Measurements from ENCODE around the gene PSMD13.

The PSMD13 gene

DNA sequence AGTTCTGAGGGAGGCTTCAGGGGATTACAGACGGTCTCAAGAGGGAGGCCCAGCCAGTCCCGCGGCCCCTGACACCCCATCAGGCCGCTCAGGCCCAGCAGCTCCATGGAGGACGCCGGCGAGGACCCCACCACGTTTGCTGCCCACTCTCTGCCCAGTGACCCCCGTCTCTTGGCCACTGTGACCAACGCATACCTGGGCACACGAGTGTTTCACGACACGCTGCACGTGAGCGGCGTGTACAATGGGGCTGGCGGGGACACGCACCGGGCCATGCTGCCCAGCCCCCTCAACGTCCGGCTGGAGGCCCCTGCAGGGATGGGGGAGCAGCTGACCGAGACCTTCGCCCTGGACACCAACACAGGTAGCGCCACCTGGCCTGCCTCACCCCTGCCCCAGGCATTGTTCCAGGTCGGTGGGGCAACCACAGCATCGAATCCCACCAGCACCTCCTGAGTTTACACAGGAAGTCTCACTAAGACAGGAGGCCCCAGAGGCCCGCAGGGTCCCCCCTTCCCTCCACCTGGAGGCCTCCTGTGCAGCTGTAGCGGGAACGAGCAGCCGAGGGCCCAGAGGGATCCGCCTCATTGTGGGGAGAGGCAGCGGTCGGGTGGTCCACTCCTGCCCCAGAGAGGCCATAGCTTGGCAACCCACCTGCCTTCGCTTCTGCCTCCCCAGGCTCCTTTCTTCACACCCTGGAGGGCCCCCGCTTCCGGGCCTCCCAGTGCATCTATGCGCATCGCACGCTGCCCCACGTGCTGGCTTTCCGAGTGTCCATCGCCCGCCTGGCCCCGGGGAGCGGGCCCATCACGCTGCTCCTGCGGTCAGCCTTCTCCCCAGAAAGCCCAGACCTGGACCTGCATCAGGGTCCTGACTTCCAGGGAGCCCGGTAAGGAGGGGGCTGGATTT is 53.2 kb downstream of the PSMD13 start:
- DNase-seq, result no peak

DNA sequence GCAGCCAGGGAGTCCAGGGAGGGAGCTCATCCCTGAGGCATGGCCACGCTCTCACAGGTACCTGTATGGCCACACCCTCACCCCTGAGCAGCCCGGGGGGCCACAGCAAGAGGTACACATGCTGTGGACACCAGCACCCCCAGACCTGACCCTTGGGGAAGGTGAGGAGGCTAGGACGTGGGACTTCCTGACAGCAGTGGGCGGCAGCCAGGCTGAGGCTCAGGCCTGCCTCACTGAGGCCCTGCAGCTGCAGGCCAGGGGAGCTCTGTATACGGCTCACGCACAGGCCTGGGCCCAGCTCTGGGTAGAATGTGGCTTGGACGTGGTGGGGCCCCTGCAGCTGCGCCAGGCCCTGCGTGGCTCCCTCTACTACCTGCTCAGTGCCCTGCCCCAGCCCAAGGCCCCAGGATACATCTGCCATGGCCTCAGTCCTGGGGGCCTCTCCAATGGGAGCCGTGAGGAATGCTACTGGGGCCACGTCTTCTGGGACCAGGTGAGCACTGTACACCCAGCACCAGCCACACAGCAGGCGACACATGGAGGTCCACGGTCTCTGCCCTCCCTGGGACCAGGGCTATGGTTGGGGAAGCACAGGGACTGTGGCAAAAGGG is 54.0 kb downstream of the PSMD13 start:
- DNase-seq, result no peak

DNA sequence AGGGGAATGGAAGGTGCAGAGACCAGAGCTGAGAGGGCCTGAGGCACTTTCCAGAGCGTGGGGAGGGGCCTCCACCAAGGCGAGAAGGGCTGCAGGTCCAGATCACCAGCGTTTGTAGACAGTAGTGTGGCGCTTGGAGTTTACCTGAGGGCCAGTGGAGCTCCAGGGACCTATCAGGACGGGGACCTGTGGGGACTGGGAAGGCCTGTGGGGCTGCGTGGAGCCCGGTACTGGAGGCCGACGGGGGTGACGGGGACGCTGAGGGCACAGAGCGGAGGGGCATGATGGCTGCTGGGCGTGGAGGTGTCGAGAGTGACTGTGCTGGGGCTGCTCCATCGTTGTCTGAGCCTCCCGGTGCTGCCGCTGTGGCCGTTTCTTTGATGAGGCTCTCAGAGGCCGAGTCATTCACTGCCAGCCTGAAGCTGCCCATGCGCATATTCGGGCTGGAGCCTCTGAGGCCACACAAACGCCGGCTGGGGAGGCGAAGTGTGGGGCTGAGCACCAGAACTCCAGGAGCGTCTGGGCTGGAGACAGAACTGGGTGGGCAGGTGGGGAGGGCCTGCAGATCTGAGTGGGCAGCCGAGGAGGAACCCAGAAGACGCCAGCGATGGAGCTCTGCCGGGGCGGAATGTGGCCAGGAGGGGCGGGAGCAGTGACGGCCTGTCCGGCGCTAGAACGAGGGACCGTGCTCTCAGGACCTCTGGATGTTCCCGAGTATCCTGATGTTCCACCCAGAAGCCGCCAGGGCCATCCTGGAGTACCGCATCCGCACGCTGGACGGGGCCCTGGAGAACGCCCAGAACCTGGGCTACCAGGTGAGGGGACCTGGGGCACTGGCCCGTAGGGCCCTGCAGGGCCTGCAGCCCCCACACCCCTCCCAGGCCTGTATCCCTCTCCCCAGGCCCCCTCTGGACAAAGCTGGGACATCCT is 54.8 kb downstream of the PSMD13 start:
- DNase-seq, result no peak

DNA sequence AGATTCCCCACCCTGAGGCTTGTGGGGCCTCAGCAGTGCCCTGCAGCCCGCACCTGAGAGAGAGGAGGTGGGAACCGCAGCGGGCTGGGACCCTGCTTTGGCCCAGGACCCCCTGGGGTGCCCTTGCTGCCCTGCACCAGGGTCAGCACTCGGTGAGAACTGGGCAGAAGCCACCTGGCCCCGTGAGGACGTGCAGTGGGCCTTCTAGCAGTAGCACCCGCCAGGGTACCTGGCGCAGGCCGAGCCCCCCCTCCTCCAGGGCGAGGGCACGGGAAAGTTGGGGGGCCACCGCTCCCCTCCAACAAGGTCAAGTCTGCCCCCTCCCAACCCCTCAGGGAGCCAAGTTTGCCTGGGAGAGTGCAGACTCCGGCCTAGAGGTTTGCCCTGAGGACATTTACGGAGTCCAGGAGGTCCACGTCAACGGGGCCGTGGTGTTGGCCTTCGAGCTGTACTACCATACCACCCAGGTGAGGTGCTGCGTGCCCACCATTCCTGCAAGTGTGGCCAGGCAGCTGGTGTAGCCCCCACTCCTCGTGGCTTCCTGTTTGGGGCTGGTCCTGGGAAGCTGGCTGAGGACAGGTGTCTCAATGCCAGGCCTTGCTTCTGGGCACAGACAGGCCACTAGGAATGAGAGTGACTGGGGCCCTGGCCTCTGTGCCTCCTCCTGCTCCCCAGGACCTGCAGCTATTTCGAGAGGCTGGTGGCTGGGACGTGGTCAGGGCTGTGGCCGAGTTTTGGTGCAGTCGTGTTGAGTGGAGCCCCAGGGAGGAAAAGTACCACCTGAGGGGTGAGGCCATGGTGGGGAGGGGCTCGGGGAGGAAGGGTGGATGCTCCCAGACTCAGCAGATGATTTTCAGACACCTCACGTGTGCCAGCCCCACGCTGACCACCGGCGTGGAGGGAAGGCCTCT is 55.7 kb downstream of the PSMD13 start:
- no peak for DNase-seq

DNA sequence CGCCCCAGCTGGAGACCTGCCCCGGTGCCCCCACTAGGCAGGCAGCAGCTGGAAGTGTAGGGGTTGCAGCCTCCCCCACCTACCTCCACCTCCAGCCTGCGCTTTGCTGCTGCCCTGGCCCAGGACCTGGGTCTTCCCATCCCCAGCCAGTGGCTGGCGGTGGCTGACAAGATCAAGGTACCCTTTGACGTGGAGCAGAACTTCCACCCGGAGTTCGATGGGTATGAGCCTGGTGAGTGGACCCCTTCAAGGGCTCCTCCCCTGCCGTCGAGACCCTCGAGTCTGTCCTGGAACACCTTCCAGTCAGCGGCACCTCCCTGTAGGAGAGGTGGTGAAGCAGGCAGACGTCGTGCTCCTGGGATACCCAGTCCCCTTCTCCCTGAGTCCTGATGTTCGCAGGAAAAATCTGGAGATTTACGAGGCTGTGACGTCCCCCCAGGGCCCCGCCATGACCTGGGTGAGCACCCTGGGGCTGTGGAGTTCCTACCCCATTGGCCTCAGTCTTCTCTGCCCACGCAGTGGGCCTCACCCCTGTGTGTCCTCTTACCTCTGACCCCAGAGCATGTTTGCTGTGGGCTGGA is 56.6 kb downstream of the PSMD13 start:
- DNase-seq, result no peak

DNA sequence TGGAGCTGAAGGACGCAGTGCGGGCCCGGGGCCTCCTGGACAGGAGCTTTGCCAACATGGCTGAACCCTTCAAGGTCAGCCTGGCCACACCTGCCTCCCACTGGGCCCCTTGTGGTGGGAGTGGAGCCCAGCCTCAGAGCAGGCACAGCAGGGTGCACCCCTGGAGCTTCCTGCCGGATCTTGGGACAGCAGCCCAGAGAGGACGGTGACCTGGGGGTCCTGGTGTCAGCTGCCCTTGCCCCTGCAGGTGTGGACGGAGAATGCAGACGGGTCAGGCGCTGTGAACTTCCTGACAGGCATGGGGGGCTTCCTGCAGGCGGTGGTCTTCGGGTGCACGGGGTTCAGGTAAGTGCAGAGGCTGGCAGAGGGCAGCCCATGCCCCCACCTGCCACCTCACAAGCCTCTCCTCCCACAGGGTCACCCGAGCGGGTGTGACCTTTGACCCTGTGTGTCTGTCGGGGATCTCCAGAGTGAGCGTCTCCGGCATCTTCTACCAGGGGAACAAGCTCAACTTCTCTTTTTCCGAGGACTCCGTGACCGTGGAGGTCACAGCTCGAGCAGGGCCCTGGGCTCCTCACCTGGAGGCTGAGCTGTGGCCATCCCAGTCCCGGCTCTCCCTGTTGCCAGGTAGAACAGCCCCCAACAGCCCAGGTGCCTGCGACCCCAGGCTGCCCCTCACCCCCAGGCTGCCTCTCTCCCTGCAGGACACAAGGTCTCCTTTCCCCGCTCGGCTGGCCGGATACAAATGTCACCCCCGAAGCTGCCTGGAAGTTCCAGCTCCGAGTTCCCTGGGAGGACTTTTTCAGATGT is 57.3 kb downstream of the PSMD13 start:
- no peak for DNase-seq

DNA sequence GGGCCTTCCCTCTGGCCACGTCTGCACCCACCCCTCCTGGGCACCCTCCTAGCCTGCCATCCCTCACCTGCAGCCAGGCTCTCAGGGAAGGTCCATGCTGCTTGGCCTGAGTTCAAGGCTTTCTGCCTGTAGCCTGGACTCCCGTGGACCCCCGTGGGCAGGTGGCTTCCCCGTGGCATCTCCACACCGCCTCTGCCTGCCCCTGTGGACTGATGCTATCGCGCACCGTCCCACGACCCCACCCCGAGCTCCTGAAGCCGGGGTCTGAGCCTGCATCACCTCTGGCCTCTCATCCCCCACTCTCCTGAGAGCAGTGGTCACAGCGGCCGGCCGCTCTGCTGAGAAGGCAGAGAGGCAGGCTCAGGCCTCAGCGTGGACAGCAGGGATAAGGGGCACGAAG is 58.0 kb downstream of the PSMD13 start:
- no peak for DNase-seq

DNA sequence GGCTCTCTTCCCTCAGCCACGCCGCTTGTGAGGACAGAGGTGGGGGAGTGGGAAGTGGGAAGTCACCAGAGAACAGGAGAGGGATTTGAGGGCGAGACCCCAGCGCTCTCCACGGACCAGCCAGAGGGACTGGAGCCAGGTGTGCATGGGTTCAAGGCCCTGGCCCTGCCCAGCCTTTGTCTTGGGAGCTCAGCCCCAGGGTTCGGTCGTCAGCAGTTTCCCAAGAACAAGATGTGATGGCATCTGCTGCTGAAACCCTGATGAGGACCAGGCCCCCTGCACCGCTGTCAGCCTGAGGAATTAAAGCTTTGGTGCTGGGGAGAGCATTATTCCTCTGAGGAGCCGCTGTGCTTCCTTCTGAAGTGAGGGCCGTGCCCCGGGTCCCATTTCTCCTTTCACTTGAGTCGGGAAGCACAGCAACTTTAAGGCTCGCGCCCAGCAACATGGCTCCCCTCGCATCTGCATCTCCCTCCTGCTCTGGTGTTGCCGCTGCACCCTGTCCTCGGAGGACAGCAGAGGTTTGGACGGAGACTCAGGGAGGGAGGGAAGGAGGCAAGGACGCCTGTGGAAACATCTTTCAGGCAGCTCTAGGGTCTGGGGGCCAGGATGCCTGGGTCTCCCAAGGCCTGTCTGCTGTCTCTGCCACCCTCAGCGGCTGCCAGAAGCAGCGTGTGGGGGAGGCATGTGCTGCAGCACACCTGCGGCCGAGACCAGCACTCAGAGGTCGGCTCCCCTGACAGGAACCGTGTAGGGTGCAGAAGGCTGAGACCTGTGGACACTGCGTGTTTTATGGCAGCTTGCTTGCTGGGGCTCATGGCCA is 58.8 kb downstream of the PSMD13 start:
- no peak for DNase-seq

DNA sequence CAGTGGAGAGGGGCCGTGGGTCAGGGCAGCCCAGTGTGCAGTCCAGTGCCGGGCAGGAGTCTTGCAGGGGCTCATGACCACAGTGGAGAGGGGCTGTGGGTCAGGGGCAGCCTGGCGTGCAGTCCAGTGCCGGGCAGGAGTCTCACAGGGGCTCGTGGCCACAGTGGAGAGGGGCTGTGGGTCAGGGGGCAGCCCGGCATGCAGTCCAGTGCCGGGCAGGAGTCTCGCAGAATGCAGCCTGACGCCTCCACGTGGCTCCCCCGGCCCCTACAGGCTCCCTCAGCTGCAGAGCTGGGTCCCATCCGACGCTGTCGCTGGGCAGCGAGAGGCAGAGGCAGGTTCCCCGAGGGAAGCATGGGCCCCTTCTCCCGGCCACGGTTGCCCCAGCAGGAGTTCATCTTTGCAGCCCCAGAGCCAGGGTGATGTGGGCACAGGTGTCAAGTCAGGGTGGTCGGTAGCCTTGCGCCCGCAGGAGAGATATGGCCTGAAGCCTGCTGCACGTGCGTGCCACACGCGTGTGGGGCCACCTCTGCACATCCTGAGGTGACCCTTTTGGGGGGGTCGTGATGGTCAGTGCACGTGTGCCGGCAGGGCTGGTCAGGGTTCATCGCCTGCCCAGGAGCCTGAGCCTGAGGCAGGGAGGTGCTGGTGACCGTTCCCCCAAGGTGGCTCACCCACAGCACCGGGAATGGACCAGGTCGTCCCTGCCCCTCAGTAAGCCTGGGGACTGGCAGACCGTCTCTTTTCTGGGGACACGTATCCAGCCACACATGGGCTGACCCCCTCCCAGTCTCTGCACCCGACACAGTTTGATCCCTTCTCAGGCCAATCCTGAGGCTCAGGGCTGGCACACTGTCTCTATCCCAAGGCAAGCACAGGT is 59.6 kb downstream of the PSMD13 start:
- DNase-seq, result no peak

DNA sequence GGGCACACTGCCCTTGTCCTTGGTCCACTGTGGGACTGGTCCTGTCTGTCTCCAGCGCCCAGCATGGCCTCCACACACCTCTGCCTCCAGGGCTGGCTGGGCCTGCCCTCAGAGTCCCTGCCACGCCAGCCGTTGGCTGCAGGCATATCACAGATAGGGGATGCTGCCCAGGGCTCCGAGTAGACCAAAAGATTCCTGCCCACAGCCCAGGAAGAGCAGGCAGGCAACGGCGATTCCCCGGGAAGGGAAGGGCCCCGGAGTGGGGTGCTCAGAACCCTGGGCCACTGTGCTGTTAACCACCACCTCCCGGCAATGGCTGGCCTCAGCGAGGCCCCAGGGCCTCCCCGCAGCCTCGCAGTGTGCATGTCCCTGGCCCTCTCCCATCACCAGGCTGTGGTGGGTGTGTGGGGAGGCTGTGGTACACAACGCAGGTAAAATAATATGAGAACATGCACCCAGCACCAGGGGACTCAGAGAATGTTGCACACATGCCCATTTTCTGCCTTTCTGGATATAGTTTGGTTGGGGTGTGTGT is 60.3 kb downstream of the PSMD13 start:
- DNase-seq, result no peak

DNA sequence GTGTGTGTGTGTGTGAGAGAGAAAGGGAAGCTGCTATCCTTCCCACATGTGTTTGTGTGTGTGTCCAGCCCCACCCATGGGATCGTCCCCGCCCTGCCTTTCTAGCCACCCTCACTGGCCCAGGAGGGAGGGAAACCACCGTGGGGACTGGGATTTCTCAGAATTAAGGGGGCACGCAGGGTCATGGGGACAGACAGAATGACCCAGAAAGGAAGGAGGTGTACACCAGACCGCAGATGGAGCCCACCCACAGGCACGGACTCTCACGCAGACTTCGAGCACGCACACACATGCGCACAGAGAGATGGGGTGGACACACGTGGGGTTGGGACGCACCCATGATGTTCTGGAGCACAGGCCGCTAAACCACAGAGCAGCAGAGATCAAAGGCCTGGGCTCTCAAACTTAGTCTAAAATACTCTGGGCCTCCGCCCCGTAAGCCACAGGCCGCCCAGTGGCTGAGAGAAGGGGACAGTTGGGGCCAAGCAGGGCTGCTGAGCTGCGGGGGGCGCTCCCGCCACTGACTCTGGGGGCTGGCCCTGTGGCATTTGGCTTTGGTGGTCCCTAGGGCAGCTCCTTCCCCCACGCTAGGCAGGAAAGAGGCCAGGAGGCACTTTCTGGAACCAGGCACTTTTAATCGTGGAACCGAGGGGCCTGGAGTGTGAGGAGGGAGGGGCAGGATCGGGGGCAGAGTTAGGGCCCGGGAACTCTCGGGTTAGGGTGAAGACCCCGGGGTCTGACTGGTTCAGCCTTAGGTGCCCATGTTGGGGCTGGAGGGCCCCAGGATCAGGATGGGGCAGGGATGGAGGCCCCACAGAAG is 61.0 kb downstream of the PSMD13 start:
- DNase-seq, result peak; percentile 31

DNA sequence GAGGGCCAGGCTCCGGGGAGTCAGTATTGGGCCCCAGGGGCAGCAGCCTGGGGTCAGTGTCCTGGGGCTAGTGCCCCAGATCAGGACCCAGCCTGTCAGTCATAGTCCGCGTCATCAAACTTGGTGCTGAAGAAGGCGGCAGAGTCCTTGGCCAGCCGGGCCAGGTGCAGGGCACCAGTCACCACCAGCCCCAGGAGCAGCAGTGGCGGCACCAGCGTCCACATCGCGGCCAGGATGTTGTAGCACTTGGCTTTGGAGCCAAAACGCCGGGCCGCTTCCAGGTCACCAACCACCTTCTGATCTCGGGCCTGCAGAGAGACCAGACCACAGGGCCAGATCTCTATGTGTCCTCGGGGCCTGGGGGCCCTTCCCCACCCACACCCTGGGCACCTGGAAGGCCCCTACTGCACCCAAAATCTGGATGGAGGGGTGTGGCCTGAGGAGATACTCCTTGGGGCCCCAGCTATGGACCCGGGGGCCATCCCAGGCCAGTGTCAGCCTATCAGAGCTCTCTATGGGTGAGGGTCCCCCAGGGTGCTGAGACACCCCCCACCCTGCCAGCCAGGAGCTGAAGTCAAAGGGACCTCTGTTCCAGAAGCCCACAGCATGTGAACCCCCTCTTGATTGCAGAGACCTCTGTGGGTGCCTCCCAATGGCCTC is 61.8 kb downstream of the PSMD13 start:
- no peak for DNase-seq

DNA sequence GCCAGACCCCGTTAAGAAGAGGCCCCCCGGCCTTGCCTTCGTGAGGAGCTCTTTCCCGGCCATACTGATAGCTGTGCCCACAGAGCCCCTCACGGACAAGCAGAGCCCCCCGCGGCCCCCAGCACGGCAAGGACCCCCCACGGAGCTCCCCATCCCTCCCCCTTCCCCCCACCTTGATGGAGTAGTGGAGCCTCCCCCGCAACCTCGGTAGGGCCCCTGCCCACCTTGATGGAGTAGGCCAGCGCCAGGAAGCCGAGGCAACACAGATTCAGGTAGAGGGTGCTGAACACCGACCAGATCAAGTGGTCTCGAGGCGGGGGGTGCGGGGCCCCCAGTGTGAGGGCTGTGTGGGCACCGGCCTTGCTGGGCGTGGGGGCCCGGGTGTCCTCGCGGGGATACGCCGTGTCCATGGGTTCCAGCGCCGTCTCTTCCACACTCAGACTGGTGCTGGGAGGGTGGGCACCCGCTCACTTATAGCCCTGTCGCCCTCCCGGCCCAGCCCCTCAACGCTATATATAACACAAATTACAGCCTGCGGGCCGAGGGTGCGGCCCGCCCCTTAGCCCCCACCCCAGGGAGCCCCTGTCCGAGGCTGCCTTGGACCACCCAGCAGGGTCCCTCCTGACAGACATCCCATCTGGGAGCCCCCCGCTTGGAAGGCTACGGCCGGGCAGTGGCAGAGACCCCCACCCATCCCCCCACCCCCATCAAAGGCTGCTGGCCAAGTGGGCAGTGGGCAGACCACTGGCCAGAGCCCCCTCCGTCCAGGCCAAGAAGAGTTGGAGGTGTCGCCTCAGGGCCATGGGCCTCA is 62.5 kb downstream of the PSMD13 start, which contains the start of gene IFITM5:
TSS of gene IFITM5 (minus strand) at position 446 of the 811 bp plus-strand sequence. CDS start at position 410, 36 bp downstream.
- no peak for DNase-seq

DNA sequence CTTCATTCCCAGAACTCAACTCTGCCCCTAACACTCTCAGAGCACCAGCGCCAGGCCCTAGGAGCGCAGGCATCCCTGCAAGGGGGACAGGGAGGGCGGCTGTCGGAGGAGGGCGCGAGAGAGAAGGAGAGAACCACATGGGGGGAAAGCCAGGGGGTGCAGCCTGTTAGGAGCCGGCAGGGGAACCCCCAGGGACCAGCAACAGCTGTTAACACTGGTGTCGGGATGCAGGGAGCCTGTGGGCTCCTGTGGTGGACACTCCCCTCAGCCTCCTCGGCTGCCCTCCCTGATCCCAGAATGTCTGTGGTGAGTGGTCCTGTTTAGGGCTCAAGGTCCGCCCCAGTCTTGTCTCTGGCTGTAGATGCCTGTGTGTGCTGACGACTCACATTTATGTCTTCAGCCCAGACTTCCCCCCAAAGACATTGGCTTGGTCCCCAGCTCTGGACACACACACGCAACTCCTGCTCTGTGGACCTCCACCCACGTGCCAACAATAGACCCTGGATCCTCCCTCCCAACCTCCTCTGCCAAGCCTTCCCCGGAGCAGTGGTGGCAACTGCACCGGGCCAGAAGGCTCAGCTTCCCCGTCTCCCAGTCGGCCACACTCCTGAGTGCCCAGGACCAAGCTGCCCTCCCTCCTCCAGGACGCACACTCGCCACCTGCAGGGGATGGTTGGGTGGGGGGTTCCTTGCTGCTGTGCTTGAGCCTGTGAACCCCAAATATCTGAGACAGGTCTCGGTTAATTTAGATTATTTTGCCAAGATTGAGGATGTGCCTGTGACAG is 63.4 kb downstream of the PSMD13 start:
- no peak for DNase-seq

Measured in fibroblast of skin of abdomen (primary cell).